Measurements from ENCODE around the gene PIP5K1A. TPM values are rescaled to one million over a fixed set of nuclear protein-coding genes. Genes with fewer than 3 reads are reported as not detected.

PIP5K1A gene
- total and polyA plus RNA-seq, 4 donors = 4.0 to 32.0 (median 13.6) TPM

DNA sequence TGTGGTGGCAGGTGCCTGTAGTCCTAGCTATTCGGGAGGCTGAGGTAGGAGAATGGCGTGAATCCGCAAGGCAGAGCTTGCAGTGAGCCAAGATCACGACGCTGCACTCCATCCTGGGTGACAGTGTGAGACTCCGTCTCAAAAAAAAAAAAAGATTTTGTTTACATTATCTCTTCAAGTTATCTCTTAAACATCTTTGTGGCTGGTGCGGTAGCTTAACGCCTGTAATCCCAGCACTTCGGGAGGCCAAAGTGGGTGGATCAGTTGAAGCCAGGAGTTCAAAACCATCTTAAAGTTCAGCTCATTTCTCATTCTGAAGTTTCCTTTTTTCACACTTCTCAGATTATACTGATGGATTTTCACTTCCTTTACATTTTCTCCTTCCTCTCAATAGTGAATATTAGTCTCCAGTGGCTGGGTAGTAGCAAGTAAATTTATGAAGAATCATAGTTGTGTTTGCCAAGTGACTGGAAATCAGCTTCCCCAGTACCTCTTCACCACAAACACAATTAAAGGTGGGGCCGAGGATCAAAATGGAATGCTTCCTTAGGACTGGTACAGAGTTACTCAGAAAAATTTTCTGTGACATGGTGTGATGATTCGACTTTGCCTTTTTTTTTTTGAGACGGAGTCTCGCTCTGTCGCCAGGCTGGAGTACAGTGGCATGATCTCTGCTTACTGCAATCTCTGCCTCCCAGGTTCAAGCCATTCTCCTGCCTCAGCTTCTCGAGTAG, 13.8 kb downstream of the PIP5K1A start:
- TF ChIP-seq NR2F2 (IDR thresholded peaks at IDR 0.05) = no peak
- no peak for TF ChIP-seq TAF1 (conservative IDR thresholded peaks at IDR 0.05)
- no peak for TF ChIP-seq CTCF (IDR thresholded peaks at IDR 0.05; ENCODE audit: low read depth, low read length, missing input control)
- TF ChIP-seq YY1 (IDR thresholded peaks at IDR 0.05) = no peak
- TF ChIP-seq RXRA (IDR thresholded peaks at IDR 0.05) = no peak
- no peak for TF ChIP-seq HNF4A (conservative IDR thresholded peaks at IDR 0.05)
- no peak for TF ChIP-seq REST (IDR thresholded peaks at IDR 0.05)
- no peak for TF ChIP-seq FOXA2 (IDR thresholded peaks at IDR 0.05)
- no peak for TF ChIP-seq JUND (IDR thresholded peaks at IDR 0.05)
- no peak for TF ChIP-seq FOXA1 (IDR thresholded peaks at IDR 0.05)
- no peak overlapping the region for H3K4me3 ChIP-seq (ENCODE audit: low read depth in 1 of 3, low read length in 3 of 3)
- DNase-seq (ENCODE audit: low spot score) = no peak
- H3K27ac ChIP-seq (ENCODE audit: low read depth in 1 of 2, low read length in 2 of 2) = no peak overlapping the region
- H3K9me3 ChIP-seq (ENCODE audit: control insufficient read depth in 4 of 4, low read length in 3 of 4) = no peaks in the 10 kb centered on the region
- H3K36me3 ChIP-seq (ENCODE audit: control insufficient read depth in 4 of 4, insufficient read depth in 3 of 4, low read depth in 1 of 4, low read length in 3 of 4) = peaks cover 5 to 11% (median 7%) of the 10 kb centered on the region in 4 donors
- H3K27me3 ChIP-seq (ENCODE audit: control insufficient read depth in 4 of 4, insufficient read depth in 4 of 4, low read length in 3 of 4) = no peaks in the 10 kb centered on the region
- H3K4me1 ChIP-seq (ENCODE audit: control insufficient read depth in 4 of 4, insufficient read depth in 4 of 4, low read length in 3 of 4) = no peaks in the 10 kb centered on the region
- WGBS = 90% methylated on average over 15 of the region's 15 CpGs
- H3K9ac ChIP-seq (ENCODE audit: low read depth in 1 of 2, low read length in 2 of 2) = no peak overlapping the region

DNA sequence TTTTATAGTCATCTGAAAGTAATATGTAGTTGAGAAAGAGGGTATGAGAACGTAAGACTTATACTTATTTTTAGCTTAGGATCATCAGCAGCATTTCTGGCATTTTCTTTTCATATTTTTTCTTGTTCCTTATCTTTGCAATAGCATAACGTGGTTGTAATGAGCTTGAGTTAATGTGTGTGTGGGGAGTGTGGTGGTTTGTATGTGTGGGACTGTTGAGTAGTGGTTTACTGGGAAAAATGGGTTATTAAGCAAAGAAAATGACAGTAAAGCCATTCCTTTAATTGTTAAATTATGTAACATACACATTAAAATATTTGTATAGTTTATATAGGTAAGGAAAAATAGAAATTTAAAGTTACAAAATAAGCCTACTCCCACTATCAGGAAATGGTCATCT, 15.2 kb downstream of the PIP5K1A start:
- Histone ChIP-seq H3K4me1 (ENCODE audit: control insufficient read depth in 4 of 4, insufficient read depth in 4 of 4, low read length in 3 of 4) (no peaks in the 10 kb centered on the region), H3K27ac (ENCODE audit: low read depth in 1 of 2, low read length in 2 of 2) (no peak overlapping the region), H3K9me3 (ENCODE audit: control insufficient read depth in 4 of 4, low read length in 3 of 4) (no peaks in the 10 kb centered on the region), H3K9ac (ENCODE audit: low read depth in 1 of 2, low read length in 2 of 2) (no peak overlapping the region), H3K27me3 (ENCODE audit: control insufficient read depth in 4 of 4, insufficient read depth in 4 of 4, low read length in 3 of 4) (no peaks in the 10 kb centered on the region), H3K36me3 (ENCODE audit: control insufficient read depth in 4 of 4, insufficient read depth in 3 of 4, low read depth in 1 of 4, low read length in 3 of 4) (peaks cover 0 to 6% (median 3%) of the 10 kb centered on the region in 4 donors), H3K4me3 (ENCODE audit: low read depth in 1 of 3, low read length in 3 of 3) (no peak overlapping the region)
- TF ChIP-seq NR2F2 (IDR thresholded peaks at IDR 0.05) (no peak), YY1 (IDR thresholded peaks at IDR 0.05) (no peak), TAF1 (conservative IDR thresholded peaks at IDR 0.05) (no peak), HNF4G (IDR thresholded peaks at IDR 0.05) (no peak), EGR1 (IDR thresholded peaks at IDR 0.05; ENCODE audit: low read depth in 2 of 2) (no peak), HNF4A (conservative IDR thresholded peaks at IDR 0.05) (no peak), GABPA (IDR thresholded peaks at IDR 0.05 in 1 of 2, conservative IDR thresholded peaks at IDR 0.05 in 1 of 2) (no peak), FOXA2 (IDR thresholded peaks at IDR 0.05) (no peak), SP1 (IDR thresholded peaks at IDR 0.05) (no peak), REST (IDR thresholded peaks at IDR 0.05) (no peak), MAX (IDR thresholded peaks at IDR 0.05) (no peak)
- TF ChIP-seq, protein P1, sequence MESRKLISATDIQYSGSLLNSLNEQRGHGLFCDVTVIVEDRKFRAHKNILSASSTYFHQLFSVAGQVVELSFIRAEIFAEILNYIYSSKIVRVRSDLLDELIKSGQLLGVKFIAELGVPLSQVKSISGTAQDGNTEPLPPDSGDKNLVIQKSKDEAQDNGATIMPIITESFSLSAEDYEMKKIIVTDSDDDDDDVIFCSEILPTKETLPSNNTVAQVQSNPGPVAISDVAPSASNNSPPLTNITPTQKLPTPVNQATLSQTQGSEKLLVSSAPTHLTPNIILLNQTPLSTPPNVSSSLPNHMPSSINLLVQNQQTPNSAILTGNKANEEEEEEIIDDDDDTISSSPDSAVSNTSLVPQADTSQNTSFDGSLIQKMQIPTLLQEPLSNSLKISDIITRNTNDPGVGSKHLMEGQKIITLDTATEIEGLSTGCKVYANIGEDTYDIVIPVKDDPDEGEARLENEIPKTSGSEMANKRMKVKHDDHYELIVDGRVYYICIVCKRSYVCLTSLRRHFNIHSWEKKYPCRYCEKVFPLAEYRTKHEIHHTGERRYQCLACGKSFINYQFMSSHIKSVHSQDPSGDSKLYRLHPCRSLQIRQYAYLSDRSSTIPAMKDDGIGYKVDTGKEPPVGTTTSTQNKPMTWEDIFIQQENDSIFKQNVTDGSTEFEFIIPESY (IDR thresholded peaks at IDR 0.05) = no peak
- 41% methylated on average over 2 of the region's 2 CpGs for WGBS
- DNase-seq (ENCODE audit: low spot score) = no peak

All from liver (tissue), 9 donors.